Measurements from ENCODE around the gene SIGLEC10. TPM values are rescaled to one million over a fixed set of nuclear protein-coding genes. Genes with fewer than 3 reads are reported as not detected.

The SIGLEC10 gene
- total and polyA plus RNA-seq, 2 experiments from 2014 or later, result 0.47 TPM; not detected in 1

DNA sequence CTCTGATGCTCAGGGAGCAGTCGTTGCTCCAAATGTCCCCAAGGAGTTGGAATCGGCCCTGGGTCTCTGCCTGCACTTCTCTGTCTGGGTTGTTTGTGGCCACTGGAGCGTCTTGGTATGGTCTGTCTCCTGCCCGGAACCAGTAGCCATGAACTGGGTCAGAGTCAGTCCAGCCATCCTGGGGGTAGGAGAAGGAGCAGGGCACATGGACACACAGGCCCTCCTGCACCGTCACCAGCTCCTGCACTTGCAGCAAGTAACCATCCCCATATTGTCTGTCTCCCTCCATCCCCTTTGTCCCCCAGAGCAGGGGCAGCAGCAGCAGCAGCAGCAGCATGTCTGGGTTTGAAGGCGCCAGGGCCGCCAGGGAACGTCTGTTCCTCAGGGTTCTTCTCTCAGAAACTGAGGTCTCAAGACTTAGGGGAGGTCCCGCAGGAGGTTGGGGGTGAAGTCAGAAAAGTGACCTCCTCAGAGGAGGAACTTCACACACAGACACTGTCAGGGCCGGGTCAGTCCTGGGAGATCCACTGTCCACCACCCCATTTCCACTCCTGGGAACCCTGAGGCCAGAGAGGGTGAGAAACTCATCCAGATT lies 40.7 kb upstream of the SIGLEC10 start, which contains the start of gene SIGLEC8:
SIGLEC8 (minus strand) TSS at position 404 of the 595 bp plus-strand sequence; CDS start at position 337, 67 bp downstream.
- DNase-seq (ENCODE audit: low spot score) (no peak), ATAC-seq (no peak)
- H3K27me3 ChIP-seq (ENCODE audit: insufficient read depth), result no peaks in the 10 kb centered on the region
- peaks cover 3% of the 10 kb centered on the region; the same call in 1 of the 2 replicates for H3K9me2 ChIP-seq (ENCODE audit: insufficient read depth)
- Mint-ChIP-seq H3K27ac (no peak within 1 kb of the TSS), H3K9me3 (peaks cover 43% of the 10 kb centered on the region), H3K4me3 (no peak within 1 kb of the TSS), H3K27me3 (ENCODE audit: insufficient read depth, low read depth, poor library complexity) (peaks cover 11% of the 10 kb centered on the region), H3K36me3 (ENCODE audit: low read depth) (peaks cover 7% of the 10 kb centered on the region), H3K4me1 (no peaks in the 10 kb centered on the region; the same call in 2 of the 3 replicates)
- no peaks in the 10 kb centered on the region for H3F3A ChIP-seq (replicated peaks; ENCODE audit: low read depth)
- TF ChIP-seq, protein P1, sequence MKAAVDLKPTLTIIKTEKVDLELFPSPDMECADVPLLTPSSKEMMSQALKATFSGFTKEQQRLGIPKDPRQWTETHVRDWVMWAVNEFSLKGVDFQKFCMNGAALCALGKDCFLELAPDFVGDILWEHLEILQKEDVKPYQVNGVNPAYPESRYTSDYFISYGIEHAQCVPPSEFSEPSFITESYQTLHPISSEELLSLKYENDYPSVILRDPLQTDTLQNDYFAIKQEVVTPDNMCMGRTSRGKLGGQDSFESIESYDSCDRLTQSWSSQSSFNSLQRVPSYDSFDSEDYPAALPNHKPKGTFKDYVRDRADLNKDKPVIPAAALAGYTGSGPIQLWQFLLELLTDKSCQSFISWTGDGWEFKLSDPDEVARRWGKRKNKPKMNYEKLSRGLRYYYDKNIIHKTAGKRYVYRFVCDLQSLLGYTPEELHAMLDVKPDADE (IDR thresholded peaks at IDR 0.05), result no peak
- TF ChIP-seq, protein P2, sequence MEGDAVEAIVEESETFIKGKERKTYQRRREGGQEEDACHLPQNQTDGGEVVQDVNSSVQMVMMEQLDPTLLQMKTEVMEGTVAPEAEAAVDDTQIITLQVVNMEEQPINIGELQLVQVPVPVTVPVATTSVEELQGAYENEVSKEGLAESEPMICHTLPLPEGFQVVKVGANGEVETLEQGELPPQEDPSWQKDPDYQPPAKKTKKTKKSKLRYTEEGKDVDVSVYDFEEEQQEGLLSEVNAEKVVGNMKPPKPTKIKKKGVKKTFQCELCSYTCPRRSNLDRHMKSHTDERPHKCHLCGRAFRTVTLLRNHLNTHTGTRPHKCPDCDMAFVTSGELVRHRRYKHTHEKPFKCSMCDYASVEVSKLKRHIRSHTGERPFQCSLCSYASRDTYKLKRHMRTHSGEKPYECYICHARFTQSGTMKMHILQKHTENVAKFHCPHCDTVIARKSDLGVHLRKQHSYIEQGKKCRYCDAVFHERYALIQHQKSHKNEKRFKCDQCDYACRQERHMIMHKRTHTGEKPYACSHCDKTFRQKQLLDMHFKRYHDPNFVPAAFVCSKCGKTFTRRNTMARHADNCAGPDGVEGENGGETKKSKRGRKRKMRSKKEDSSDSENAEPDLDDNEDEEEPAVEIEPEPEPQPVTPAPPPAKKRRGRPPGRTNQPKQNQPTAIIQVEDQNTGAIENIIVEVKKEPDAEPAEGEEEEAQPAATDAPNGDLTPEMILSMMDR (conservative IDR thresholded peaks at IDR 0.05; ENCODE audit: low read depth in 2 of 2), result no peak
- TF ChIP-seq CREB1 (CRISPR knock-in tag; IDR thresholded peaks at IDR 0.05; ENCODE audit: low read depth) (no peak), STAT1 (IDR thresholded peaks at IDR 0.05; ENCODE audit: unreplicated experiment) (no peak), NANOG (IDR thresholded peaks at IDR 0.05; ENCODE audit: borderline replicate concordance) (no peak), JUNB (IDR thresholded peaks at IDR 0.05; ENCODE audit: unreplicated experiment) (no peak), EZH2 (IDR thresholded peaks at IDR 0.05; ENCODE audit: low read depth, unreplicated experiment) (no peak), ZNF331 (CRISPR knock-in tag; IDR thresholded peaks at IDR 0.05; ENCODE audit: low read depth) (no peak), ZNF114 (CRISPR knock-in tag; IDR thresholded peaks at IDR 0.05) (no peak), POLR2AphosphoS5 (IDR thresholded peaks at IDR 0.05; ENCODE audit: low read depth) (no peak), EZH2phosphoT487 (IDR thresholded peaks at IDR 0.05; ENCODE audit: unreplicated experiment) (no peak)
- TF ChIP-seq, protein P3, sequence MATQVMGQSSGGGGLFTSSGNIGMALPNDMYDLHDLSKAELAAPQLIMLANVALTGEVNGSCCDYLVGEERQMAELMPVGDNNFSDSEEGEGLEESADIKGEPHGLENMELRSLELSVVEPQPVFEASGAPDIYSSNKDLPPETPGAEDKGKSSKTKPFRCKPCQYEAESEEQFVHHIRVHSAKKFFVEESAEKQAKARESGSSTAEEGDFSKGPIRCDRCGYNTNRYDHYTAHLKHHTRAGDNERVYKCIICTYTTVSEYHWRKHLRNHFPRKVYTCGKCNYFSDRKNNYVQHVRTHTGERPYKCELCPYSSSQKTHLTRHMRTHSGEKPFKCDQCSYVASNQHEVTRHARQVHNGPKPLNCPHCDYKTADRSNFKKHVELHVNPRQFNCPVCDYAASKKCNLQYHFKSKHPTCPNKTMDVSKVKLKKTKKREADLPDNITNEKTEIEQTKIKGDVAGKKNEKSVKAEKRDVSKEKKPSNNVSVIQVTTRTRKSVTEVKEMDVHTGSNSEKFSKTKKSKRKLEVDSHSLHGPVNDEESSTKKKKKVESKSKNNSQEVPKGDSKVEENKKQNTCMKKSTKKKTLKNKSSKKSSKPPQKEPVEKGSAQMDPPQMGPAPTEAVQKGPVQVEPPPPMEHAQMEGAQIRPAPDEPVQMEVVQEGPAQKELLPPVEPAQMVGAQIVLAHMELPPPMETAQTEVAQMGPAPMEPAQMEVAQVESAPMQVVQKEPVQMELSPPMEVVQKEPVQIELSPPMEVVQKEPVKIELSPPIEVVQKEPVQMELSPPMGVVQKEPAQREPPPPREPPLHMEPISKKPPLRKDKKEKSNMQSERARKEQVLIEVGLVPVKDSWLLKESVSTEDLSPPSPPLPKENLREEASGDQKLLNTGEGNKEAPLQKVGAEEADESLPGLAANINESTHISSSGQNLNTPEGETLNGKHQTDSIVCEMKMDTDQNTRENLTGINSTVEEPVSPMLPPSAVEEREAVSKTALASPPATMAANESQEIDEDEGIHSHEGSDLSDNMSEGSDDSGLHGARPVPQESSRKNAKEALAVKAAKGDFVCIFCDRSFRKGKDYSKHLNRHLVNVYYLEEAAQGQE (IDR thresholded peaks at IDR 0.05; ENCODE audit: unreplicated experiment), result no peak
- TF ChIP-seq, protein P4, sequence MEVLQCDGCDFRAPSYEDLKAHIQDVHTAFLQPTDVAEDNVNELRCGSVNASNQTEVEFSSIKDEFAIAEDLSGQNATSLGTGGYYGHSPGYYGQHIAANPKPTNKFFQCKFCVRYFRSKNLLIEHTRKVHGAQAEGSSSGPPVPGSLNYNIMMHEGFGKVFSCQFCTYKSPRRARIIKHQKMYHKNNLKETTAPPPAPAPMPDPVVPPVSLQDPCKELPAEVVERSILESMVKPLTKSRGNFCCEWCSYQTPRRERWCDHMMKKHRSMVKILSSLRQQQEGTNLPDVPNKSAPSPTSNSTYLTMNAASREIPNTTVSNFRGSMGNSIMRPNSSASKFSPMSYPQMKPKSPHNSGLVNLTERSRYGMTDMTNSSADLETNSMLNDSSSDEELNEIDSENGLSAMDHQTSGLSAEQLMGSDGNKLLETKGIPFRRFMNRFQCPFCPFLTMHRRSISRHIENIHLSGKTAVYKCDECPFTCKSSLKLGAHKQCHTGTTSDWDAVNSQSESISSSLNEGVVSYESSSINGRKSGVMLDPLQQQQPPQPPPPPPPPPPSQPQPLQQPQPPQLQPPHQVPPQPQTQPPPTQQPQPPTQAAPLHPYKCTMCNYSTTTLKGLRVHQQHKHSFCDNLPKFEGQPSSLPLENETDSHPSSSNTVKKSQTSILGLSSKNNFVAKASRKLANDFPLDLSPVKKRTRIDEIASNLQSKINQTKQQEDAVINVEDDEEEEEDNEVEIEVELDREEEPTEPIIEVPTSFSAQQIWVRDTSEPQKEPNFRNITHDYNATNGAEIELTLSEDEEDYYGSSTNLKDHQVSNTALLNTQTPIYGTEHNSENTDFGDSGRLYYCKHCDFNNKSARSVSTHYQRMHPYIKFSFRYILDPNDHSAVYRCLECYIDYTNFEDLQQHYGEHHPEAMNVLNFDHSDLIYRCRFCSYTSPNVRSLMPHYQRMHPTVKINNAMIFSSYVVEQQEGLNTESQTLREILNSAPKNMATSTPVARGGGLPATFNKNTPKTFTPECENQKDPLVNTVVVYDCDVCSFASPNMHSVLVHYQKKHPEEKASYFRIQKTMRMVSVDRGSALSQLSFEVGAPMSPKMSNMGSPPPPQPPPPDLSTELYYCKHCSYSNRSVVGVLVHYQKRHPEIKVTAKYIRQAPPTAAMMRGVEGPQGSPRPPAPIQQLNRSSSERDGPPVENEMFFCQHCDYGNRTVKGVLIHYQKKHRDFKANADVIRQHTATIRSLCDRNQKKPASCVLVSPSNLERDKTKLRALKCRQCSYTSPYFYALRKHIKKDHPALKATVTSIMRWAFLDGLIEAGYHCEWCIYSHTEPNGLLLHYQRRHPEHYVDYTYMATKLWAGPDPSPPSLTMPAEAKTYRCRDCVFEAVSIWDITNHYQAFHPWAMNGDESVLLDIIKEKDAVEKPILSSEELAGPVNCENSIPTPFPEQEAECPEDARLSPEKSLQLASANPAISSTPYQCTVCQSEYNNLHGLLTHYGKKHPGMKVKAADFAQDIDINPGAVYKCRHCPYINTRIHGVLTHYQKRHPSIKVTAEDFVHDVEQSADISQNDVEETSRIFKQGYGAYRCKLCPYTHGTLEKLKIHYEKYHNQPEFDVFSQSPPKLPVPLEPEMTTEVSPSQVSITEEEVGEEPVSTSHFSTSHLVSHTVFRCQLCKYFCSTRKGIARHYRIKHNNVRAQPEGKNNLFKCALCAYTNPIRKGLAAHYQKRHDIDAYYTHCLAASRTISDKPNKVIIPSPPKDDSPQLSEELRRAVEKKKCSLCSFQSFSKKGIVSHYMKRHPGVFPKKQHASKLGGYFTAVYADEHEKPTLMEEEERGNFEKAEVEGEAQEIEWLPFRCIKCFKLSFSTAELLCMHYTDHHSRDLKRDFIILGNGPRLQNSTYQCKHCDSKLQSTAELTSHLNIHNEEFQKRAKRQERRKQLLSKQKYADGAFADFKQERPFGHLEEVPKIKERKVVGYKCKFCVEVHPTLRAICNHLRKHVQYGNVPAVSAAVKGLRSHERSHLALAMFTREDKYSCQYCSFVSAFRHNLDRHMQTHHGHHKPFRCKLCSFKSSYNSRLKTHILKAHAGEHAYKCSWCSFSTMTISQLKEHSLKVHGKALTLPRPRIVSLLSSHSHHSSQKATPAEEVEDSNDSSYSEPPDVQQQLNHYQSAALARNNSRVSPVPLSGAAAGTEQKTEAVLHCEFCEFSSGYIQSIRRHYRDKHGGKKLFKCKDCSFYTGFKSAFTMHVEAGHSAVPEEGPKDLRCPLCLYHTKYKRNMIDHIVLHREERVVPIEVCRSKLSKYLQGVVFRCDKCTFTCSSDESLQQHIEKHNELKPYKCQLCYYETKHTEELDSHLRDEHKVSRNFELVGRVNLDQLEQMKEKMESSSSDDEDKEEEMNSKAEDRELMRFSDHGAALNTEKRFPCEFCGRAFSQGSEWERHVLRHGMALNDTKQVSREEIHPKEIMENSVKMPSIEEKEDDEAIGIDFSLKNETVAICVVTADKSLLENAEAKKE (CRISPR knock-in tag; IDR thresholded peaks at IDR 0.05), result no peak
- H2AFZ ChIP-seq, result no peak within 1 kb of the TSS
- H3K27ac ChIP-seq (ENCODE audit: low read depth), result no peak within 1 kb of the TSS
- no peaks in the 10 kb centered on the region for H3K4me1 ChIP-seq (ENCODE audit: insufficient read depth)
- no peak within 1 kb of the TSS for H3K4me2 ChIP-seq
- no peak within 1 kb of the TSS for H3K4me3 ChIP-seq
- no peaks in the 10 kb centered on the region for H3K79me2 ChIP-seq (replicated peaks; ENCODE audit: insufficient read depth)
- H3K36me3 ChIP-seq (ENCODE audit: insufficient read depth), result no peaks in the 10 kb centered on the region
- no peaks in the 10 kb centered on the region for H4K20me1 ChIP-seq (replicated peaks; ENCODE audit: insufficient read depth)
